ENCODE measurements around the gene SSC5D.

Gene SSC5D

DNA sequence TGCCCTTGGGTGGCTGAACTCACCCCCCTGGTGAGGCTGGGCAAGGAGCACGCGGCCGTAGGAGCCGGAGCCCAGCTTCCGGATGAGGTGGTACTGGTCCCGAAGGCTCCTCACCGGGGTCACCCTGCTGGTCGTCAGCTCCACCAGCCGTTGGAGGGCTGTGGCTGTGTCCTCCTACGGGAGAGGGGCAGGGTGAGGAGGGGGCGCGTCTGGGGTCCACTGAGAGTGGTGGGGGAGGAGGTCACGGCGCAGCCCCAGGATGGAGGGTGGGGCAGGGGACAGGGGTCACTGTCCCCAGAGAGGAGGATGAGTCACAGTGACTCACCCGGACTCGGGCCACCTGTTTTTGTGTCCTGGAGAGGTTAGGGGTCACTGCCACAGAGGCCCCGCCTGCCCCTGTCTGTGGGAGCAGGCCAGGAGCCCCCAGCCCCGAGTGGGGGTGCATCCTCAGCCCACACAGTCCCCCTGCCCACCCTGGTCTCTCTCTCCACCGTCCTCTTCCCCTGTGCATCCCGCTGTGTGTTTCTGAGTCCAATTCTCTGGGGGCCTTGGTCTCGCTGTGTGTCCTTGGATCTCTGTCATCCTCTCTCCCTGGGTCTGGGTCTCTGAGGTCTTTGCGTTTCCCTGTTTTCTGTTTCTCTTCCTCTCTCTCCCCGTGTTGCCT is 56.7 kb downstream of the SSC5D start:
- Histone ChIP-seq H3K4me2 (ENCODE audit: low read depth, low read length, poor library complexity, severe bottlenecking) (no peak overlapping the region), H3K4me1 (ENCODE audit: insufficient read depth, low read length, poor library complexity, severe bottlenecking) (no peaks in the 10 kb centered on the region), H3K9ac (ENCODE audit: low read depth, low read length, poor library complexity, severe bottlenecking) (no peak overlapping the region), H4K20me1 (ENCODE audit: insufficient read depth, low read length, poor library complexity, severe bottlenecking) (no peaks in the 10 kb centered on the region), H2AFZ (ENCODE audit: low read length) (no peak overlapping the region), H3K27me3 (ENCODE audit: insufficient read depth, low read length, poor library complexity, severe bottlenecking) (no peaks in the 10 kb centered on the region), H3K9me3 (ENCODE audit: insufficient read depth, low read depth, low read length) (no peaks in the 10 kb centered on the region), H3K79me2 (ENCODE audit: insufficient read depth, low read length) (no peaks in the 10 kb centered on the region), H3K9me2 (replicated peaks; ENCODE audit: low read depth, low read length) (no peaks in the 10 kb centered on the region), H3K4me3 (ENCODE audit: low read length, poor library complexity, severe bottlenecking) (no peak overlapping the region), H3F3A (ENCODE audit: low read depth) (no peaks in the 10 kb centered on the region), H3K36me3 (ENCODE audit: insufficient read depth, low read length) (no peaks in the 10 kb centered on the region)
- no peak for TF ChIP-seq EZH2phosphoT487 (IDR thresholded peaks at IDR 0.05; ENCODE audit: borderline replicate concordance)
- TF ChIP-seq, protein P1, sequence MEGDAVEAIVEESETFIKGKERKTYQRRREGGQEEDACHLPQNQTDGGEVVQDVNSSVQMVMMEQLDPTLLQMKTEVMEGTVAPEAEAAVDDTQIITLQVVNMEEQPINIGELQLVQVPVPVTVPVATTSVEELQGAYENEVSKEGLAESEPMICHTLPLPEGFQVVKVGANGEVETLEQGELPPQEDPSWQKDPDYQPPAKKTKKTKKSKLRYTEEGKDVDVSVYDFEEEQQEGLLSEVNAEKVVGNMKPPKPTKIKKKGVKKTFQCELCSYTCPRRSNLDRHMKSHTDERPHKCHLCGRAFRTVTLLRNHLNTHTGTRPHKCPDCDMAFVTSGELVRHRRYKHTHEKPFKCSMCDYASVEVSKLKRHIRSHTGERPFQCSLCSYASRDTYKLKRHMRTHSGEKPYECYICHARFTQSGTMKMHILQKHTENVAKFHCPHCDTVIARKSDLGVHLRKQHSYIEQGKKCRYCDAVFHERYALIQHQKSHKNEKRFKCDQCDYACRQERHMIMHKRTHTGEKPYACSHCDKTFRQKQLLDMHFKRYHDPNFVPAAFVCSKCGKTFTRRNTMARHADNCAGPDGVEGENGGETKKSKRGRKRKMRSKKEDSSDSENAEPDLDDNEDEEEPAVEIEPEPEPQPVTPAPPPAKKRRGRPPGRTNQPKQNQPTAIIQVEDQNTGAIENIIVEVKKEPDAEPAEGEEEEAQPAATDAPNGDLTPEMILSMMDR (conservative IDR thresholded peaks at IDR 0.05; ENCODE audit: low read length) = no peak

DNA sequence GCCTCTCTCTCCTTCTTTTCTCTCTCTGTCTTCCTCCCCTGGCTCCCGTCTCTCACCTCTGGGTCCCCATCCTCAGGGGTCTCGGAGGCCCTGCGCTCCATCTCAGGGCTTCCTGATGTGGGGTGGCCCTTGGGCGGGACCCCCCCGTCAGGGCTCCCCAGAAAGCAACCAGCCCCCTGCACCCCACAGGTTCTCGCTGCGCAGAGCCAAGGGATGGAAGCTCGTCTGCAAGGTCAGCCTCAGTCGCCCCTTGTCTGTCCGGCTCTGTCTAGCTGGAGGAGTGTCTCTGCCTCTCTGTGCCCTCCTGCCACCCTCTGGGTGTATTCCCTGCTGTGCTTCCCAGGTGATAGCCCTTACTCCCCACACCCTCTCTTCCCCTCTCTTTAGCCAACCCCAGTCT is 57.2 kb downstream of the SSC5D start, which contains the start of gene SBK3:
Gene SBK3, minus strand, starts transcription at position 101 of the 400 bp plus-strand sequence. Its CDS starts 0 bp downstream, at position 101.
- H3F3A ChIP-seq (ENCODE audit: low read depth) = no peaks in the 10 kb centered on the region
- no peaks in the 10 kb centered on the region for H3K27me3 ChIP-seq (ENCODE audit: insufficient read depth, low read length, poor library complexity, severe bottlenecking)
- H3K9me3 ChIP-seq (ENCODE audit: insufficient read depth, low read depth, low read length) = no peaks in the 10 kb centered on the region
- H3K4me2 ChIP-seq (ENCODE audit: low read depth, low read length, poor library complexity, severe bottlenecking) = no peak within 1 kb of the TSS
- no peak within 1 kb of the TSS for H3K4me3 ChIP-seq (ENCODE audit: low read length, poor library complexity, severe bottlenecking)
- H2AFZ ChIP-seq (ENCODE audit: low read length) = no peak within 1 kb of the TSS
- H3K36me3 ChIP-seq (ENCODE audit: insufficient read depth, low read length) = no peaks in the 10 kb centered on the region
- no peaks in the 10 kb centered on the region for H3K4me1 ChIP-seq (ENCODE audit: insufficient read depth, low read length, poor library complexity, severe bottlenecking)
- no peaks in the 10 kb centered on the region for H3K79me2 ChIP-seq (ENCODE audit: insufficient read depth, low read length)
- no peaks in the 10 kb centered on the region for H3K9me2 ChIP-seq (replicated peaks; ENCODE audit: low read depth, low read length)
- TF ChIP-seq, protein P1 (conservative IDR thresholded peaks at IDR 0.05; ENCODE audit: low read length) = no peak
- no peak for TF ChIP-seq EZH2phosphoT487 (IDR thresholded peaks at IDR 0.05; ENCODE audit: borderline replicate concordance)
- no peak within 1 kb of the TSS for H3K9ac ChIP-seq (ENCODE audit: low read depth, low read length, poor library complexity, severe bottlenecking)
- no peaks in the 10 kb centered on the region for H4K20me1 ChIP-seq (ENCODE audit: insufficient read depth, low read length, poor library complexity, severe bottlenecking)

DNA sequence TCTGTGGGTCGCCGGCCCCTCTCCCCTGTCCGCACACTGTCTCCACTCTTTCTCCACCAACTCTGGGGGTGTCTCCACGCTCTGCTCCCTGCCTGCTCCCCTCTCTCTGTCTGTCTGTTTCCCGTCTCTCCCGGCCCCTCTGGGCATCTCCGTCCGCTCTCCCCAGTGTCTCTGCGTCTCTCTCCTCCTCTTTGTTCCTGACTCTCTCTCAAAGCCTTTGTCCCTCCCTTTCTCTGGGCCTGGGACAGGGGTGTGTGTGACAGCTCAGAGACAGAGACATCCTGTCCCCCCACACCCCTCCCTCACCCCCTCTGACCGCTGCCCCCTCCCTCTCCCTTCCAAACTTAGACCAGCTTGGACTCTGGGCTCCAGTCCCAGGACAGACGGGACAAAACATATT is 57.8 kb downstream of the SSC5D start:
- no peak overlapping the region for H3K9ac ChIP-seq (ENCODE audit: low read depth, low read length, poor library complexity, severe bottlenecking)
- no peaks in the 10 kb centered on the region for H4K20me1 ChIP-seq (ENCODE audit: insufficient read depth, low read length, poor library complexity, severe bottlenecking)
- no peaks in the 10 kb centered on the region for H3K36me3 ChIP-seq (ENCODE audit: insufficient read depth, low read length)
- H3K9me2 ChIP-seq (replicated peaks; ENCODE audit: low read depth, low read length) = no peaks in the 10 kb centered on the region
- H3K79me2 ChIP-seq (ENCODE audit: insufficient read depth, low read length) = no peaks in the 10 kb centered on the region
- no peaks in the 10 kb centered on the region for H3F3A ChIP-seq (ENCODE audit: low read depth)
- H3K4me2 ChIP-seq (ENCODE audit: low read depth, low read length, poor library complexity, severe bottlenecking) = no peak overlapping the region
- no peaks in the 10 kb centered on the region for H3K9me3 ChIP-seq (ENCODE audit: insufficient read depth, low read depth, low read length)
- no peaks in the 10 kb centered on the region for H3K4me1 ChIP-seq (ENCODE audit: insufficient read depth, low read length, poor library complexity, severe bottlenecking)
- H2AFZ ChIP-seq (ENCODE audit: low read length) = no peak overlapping the region
- H3K27me3 ChIP-seq (ENCODE audit: insufficient read depth, low read length, poor library complexity, severe bottlenecking) = no peaks in the 10 kb centered on the region
- H3K4me3 ChIP-seq (ENCODE audit: low read length, poor library complexity, severe bottlenecking) = no peak overlapping the region
- TF ChIP-seq, protein P1 (conservative IDR thresholded peaks at IDR 0.05; ENCODE audit: low read length) = no peak
- no peak for TF ChIP-seq EZH2phosphoT487 (IDR thresholded peaks at IDR 0.05; ENCODE audit: borderline replicate concordance)

All from Loucy (cell line).